ENCODE results near the gene BTNL9. TPM values are rescaled to one million over a fixed set of nuclear protein-coding genes. Genes with fewer than 3 reads are reported as not detected.
"Not testable (repeated sequence)": the region's sequence is repeated elsewhere in the genome, so short reads cannot be mapped to it uniquely, and the experiment has no call there.

BTNL9 gene
- total RNA-seq, 1 donor from 2014 or later: under 0.01 TPM

DNA sequence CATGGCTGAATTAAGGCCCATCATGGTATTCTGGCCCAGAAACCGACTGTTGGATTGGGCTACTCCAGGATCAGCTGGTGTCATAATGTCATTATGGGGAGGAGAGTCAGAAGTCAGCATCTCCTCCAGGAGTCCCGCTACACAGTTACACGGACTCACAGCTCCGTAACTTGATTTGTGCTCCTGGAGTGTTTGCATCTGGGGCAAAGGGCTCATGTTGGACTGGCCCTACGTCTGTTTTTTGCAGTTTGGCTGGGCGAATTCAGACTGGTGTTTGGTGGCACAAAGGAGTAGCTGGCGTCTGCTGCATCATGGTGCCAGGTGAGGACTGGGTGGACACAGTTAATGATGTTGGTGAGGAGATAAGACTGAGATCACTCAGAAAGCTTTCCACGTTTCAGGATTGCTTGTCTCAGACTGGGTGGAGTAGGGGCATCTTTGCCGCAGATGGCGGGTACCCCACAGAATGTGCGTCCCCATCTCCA, 59.6 kb downstream of the BTNL9 start:
- DNase-seq (ENCODE audit: low read depth in 2 of 2): no peak

DNA sequence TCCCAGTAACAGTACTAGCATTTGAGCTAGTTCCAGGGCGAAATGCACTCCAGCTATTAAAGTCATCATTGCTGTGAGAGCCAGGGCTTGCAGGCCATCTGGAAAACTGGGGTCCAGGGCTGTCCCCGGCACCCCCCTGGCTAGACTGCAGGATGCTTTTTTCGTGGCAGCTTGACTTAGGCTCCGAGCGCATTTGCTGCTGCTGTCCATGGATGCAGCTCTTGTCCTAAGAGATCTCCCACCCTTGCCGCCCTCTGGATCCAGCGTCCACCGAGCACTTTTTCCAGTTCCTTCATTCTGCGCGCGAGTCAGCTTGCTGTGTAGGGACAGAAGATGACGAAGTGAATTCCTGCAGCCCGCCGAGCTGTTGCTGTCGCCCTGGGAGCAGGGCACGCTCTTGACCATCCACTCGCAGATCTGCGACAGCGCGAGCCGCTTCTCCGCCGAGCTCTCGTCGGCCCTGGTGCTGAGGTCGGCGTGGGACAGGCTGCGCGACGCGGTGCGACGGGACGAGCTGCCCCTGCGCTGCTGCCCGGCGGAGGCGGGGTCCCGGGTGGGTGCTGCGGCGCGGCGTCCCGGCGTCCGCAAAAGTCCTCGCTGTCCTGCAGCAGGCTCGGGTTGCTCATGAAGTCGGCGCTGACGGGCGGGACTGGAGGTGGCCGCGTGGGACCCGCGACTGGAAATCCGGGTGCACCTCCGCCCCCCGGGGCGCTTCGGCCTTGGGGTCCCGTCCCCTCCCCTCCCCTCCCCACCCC, 60.2 kb downstream of the BTNL9 start:
- no peak for DNase-seq (ENCODE audit: low read depth in 2 of 2)

DNA sequence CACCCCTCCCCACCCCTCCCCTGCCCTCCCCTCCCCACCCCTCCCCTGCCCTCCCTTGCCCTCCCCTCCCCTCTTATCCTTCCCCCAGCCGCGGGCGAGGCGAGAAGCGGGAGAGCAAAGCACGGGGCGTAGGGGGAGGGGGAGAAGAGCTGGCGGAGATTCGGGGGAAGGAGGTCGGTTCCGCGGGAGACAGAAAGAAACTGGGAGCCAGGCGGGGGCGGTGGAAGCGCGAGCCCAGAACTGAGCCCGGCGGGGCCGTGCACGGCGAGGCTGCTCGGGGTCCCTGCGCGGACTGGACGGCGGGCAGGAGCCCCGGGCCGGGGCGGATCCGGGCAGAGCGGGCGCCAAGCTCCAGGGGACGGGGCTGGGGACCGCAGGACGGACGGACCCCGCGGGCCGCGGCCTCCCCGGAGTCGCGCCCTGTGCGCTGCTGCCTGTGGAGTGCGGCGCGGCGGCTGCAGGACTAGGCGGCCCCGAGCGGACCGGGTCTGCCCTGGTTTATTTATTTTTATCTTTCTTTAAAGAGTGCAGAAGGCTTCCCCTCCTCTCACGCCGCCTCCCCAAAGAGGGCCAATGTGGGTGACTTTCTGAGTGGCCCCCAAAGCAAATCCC, 61.1 kb downstream of the BTNL9 start:
- DNase-seq (ENCODE audit: low read depth in 2 of 2): not testable (repeated sequence)

DNA sequence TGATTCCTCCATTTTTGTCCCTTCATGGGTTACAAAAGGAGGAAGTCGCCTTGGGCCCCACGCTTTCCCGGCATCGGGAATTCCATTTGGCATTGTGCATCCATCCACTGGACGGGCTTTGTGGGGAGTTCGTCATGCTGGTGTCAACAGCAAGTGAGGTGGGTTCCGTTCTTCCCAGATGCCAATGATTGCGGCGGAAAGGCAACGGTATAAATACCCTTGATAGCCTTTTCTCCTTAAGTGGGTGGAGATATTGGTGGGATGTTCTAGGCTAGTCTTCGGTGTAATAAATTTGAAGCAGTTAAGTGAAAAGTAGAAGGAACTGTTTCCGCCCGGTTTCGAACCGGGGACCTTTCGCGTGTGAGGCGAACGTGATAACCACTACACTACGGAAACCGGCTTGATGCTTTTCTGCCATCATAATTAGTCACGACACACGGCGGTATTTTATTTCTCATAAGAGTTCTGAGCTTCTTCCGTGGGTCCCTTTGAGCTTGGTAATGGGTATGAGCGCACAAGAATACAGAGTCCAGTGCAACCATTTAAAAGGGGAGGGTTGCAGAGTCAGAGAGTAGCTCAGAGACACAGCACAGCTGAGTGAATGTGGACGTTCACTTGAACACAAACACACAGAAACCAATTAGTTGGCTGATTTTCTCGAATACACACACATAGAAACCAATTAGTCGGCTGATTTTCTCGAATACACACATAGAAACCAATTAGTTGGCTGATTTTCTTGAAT, 62.0 kb downstream of the BTNL9 start:
- not testable (repeated sequence) for DNase-seq (ENCODE audit: low read depth in 2 of 2)

DNA sequence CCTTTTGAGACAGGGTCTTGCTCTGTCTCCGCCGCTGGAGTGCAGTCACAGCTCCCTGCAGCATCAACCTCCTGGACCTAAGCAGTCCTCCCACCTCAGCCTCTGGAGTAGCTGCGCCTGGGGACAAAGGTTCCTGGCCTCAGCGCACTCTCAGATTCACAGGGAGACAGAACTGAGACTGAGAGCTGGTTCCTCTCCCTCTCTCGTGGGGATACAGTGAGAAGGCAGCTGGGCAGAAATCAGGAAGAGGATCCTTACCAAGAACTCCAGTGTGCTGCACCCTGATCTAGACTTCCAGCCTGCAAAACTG, 64.1 kb downstream of the BTNL9 start:
- not testable (repeated sequence) for DNase-seq (ENCODE audit: low read depth in 2 of 2)

DNA sequence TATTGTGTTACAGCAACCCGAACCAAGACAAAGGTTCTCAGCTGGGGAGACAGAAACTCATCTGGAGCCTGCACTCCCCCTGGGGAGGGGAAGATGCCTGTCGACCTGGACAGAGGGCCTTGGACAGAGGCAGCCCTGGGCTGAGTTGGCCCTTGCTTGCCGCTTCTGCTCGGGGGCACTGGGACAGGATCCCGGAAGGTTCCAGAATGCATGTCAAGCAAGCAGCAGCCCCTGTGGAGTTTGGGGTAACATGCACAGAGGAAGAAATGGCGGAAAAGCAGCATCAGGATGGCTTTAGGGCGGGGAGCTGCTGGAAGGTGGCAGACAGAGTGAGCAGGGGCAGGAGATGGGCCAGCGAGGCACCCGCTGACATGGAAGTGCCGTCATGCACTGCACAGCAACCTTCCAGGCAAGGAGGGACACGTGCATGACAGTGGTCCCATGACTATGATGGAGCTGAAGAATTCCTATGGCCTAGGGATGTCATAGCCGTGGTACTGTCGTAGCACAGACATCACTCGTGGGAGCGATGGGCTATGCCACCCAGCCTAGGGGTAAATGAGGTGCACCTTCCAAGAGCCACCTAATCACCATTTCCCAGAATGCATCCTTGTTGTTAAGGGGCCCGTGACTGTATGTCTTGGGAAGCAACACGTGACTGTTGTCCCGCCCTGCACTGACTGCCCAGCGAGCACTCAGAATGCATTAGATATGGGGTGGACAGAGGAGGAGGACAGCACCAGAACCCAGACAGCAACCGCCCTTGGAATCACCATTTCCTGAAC, 64.7 kb downstream of the BTNL9 start:
- not testable (repeated sequence) for DNase-seq (ENCODE audit: low read depth in 2 of 2)

DNA sequence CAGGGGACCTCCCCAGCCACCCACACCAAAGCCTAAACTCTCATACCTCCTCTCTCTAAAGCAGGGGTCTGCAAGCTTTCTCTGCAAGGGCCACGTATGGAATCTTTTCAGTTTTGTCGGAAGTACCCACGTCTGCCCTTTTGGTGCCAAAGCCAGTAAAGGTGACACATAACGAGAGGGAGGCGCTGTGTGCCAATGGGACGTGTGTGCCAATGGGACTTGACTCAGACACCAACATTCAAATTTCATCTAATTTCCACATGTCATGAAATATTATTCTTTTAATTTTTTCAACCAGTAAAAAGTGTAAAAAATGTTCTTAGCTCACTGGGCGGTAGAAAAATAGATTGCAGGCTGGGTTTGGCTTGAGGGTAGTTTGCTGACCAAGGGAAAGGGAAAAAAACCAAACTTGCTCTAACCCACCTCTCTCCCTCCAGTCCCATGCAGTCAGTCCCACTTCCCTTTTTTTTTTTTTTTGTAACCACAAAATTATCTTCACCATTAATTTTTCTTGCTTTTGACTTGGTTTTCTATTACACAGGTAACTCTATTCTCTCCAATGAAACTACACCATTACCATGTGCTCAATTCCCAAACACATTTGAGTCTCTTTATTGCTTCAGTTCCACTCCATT, 65.4 kb downstream of the BTNL9 start:
- DNase-seq (ENCODE audit: low read depth in 2 of 2): no peak

DNA sequence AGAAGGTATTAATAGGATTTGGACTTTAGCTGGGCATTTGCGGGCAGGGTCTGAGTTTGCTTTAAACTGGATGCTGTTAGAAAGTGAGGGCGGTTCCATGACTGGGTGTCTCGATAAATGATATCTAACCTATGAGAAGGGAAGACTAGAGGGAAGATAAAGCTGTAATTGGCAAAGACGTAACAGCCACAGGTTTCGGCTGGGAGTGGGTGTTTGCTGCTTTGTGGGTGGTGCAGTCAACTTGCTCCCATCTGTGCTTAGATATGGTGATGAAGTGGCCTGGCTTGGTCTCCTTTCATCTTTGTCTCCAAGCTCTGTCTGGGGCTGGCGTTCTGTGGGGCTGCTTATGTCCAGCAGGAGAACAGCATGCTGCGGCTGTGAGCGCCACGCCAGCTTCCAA, 67.6 kb downstream of the BTNL9 start:
- no peak for DNase-seq (ENCODE audit: low read depth in 2 of 2)

DNA sequence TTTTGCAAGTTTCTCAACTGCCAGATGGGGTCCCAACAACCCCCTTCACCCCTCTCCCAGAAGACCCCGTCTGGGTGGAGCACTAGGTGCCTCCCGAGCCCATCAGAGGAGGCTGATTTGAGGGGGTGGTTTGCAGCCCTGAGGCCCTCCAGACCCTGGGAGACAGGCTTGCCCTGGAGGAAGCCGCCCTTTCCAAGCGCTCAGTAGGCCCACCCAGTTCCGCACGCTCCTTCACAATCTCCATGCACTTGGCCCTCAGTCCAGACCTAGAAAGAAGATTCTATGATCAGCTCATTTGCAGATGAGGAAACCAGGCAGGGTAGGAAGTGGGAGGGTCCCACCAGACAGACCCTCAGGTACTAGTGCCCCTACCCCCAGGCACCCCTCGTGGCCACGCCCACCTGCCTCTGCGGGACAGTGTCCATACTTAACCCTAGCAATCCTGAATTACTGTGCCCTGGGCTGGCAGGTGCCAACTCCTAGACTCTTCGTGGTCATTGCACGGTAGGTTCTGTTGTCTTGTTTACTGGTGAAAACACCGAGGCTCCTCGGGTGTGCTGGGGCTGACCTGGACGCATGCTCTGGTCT, 68.6 kb downstream of the BTNL9 start:
- DNase-seq (ENCODE audit: low read depth in 2 of 2): no peak

DNA sequence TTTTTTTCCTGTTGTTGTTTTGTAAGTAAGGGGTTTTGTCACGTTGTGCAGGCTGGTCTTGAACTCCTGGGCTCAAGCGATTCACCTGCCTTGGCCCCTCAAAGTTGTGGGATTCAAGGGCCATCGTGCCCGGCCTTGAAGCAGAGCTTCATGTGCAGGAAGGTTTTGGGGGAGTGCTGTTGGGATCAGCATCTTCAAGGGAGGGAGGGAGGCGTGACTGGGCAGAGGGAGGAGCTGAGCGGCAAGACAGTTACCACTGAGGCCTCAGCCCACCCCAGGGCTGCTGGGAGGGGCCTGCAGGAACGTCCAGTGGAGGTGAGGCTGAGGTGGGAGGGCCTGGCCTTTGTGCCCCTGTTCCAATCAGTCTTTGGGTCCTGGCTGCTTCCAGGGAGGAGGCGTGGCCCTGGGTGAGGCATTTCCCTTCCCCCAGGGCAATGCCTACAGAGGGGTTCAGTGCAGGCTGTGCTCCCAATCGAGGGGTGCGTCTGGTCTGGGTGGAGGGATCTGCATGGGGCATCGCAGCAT, 69.5 kb downstream of the BTNL9 start:
- no peak for DNase-seq (ENCODE audit: low read depth in 2 of 2)

DNA sequence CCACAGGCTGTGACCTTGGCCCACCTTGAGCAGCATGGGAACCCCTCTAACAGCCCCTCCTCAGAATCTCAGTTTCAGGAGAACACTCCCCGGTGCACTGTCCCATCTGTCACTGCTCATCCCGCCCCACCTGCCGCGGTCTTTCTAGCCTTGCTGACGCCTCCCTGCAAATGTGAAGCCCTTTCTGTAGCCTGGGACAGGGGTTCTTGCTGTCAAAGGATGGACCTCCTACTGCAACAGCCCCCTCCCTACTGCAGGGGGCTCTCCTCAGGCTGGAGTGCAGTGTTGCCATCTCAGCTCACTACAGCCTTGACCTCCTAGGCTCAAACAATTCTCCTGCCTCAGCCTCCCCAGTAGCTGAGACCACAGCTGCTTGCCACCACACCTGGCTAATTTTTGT, 70.9 kb downstream of the BTNL9 start:
- DNase-seq (ENCODE audit: low read depth in 2 of 2): no peak

Other genes with a start within 250 kb of the BTNL9 start
- gene MGAT1, start 237.5 kb upstream of the BTNL9 start, total RNA-seq: 67.9 and 139 TPM in 2 replicates
- 12.4 and 12.7 TPM in 2 replicates for gene ZFP62, start 179.0 kb upstream of the BTNL9 start, total RNA-seq
- gene BTNL8, start 141.1 kb upstream of the BTNL9 start, total RNA-seq: 0.13 TPM in 1 of 2 replicates, not detected in the other
- gene BTNL3, start 51.4 kb upstream of the BTNL9 start, total RNA-seq: not detected in 2 replicates
- gene OR2V1, start 90.9 kb downstream of the BTNL9 start, total RNA-seq: under 0.01 TPM in 1 of 2 replicates, not detected in the other
- not detected in 2 replicates for gene OR2V2, start 107.3 kb downstream of the BTNL9 start, total RNA-seq
- gene TRIM7, start 164.9 kb downstream of the BTNL9 start, total RNA-seq: 2.1 and 7.6 TPM in 2 replicates
- 8.2 and 9.1 TPM in 2 replicates for gene TRIM41, start 183.0 kb downstream of the BTNL9 start, total RNA-seq
- 4,943 and 6,849 TPM in 2 replicates for gene RACK1, start 203.6 kb downstream of the BTNL9 start, total RNA-seq
- gene TRIM52, start 220.9 kb downstream of the BTNL9 start, total RNA-seq: 3.3 and 5.8 TPM in 2 replicates